ENCODE data around the gene MINPP1. TPM values are rescaled to one million over a fixed set of nuclear protein-coding genes. Genes with fewer than 3 reads are reported as not detected.

MINPP1 gene
- total RNA-seq, 1 experiment from 2014 or later, result 13.5 TPM

- Histone ChIP-seq H3K4me1 (ENCODE audit: insufficient read depth, low read length, poor library complexity, severe bottlenecking) (no peaks in the 10 kb centered on the region), H3K36me3 (ENCODE audit: insufficient read depth, low read length, poor library complexity, severe bottlenecking) (no peaks in the 10 kb centered on the region), H3K9me3 (ENCODE audit: low read depth, low read length, poor library complexity, severe bottlenecking) (no peaks in the 10 kb centered on the region), H3K27me3 (replicated peaks; ENCODE audit: insufficient read depth, low read depth, low read length, poor library complexity) (no peaks in the 10 kb centered on the region), H3K27ac (ENCODE audit: low read depth, low read length, poor library complexity, severe bottlenecking) (no peak overlapping the region), H3K4me3 (ENCODE audit: low read depth, low read length, poor library complexity, severe bottlenecking) (no peak overlapping the region)
- no peak for TF ChIP-seq EZH2 (IDR thresholded peaks at IDR 0.05; ENCODE audit: borderline replicate concordance, low read depth, low read length, poor library complexity, severe bottlenecking)
- TF ChIP-seq, protein P1, sequence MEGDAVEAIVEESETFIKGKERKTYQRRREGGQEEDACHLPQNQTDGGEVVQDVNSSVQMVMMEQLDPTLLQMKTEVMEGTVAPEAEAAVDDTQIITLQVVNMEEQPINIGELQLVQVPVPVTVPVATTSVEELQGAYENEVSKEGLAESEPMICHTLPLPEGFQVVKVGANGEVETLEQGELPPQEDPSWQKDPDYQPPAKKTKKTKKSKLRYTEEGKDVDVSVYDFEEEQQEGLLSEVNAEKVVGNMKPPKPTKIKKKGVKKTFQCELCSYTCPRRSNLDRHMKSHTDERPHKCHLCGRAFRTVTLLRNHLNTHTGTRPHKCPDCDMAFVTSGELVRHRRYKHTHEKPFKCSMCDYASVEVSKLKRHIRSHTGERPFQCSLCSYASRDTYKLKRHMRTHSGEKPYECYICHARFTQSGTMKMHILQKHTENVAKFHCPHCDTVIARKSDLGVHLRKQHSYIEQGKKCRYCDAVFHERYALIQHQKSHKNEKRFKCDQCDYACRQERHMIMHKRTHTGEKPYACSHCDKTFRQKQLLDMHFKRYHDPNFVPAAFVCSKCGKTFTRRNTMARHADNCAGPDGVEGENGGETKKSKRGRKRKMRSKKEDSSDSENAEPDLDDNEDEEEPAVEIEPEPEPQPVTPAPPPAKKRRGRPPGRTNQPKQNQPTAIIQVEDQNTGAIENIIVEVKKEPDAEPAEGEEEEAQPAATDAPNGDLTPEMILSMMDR (conservative IDR thresholded peaks at IDR 0.05; ENCODE audit: low read depth, low read length), result no peak
- intact Hi-C loops (cut with micrococcal nuclease; ENCODE audit: unreplicated experiment), result no loop called here
- DNase-seq (ENCODE audit: low spot score), result no peak
- BruUV-seq (replicated peaks), result no TSS peak
- POLR2A ChIA-PET (ENCODE audit: low non-redundant PET), result no interaction called here
- CTCF ChIA-PET, result interaction anchor here (0.6 kb wide), 1 partner anchor 90 kb away, joined by 5 read pairs; no protein-coding TSS in a partner anchor
Observed at GRCh38 chr10:87578842-87579401, 74.2 kb downstream of the MINPP1 start.

DNA sequence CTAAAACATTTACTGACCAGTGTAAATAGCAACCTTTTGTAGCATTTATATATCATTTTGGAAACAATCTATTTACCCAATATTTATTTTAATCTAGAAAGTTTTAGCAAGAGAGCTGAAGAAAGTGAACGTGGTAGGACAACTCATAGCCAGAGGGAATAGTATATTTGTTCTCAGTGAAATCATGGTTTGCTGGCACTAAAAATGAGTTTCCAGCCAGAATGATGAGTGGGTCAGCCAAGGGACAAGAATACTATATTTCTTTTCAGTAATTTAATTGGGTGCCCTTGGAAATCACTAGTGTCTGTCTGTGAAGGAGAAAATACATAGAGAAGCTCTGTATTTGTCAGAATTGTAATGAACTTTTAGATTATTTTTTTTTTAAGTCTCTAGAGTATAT is 74.9 kb downstream of the MINPP1 start:
- POLR2A ChIA-PET (ENCODE audit: low non-redundant PET), result no interaction called here
- no peak overlapping the region for H3K4me3 ChIP-seq (ENCODE audit: low read depth, low read length, poor library complexity, severe bottlenecking)
- DNase-seq (ENCODE audit: low spot score), result no peak

GRCh38 chr10:87580016-87580415 is 75.3 kb downstream of the MINPP1 start:
- no peak overlapping the region for H3K27ac ChIP-seq (ENCODE audit: low read depth, low read length, poor library complexity, severe bottlenecking)
- no TSS peak for BruUV-seq (replicated peaks)
- H3K36me3 ChIP-seq (ENCODE audit: insufficient read depth, low read length, poor library complexity, severe bottlenecking), result no peaks in the 10 kb centered on the region
- intact Hi-C loops (cut with micrococcal nuclease; ENCODE audit: unreplicated experiment), result no loop called here
- POLR2A ChIA-PET (ENCODE audit: low non-redundant PET), result no interaction called here
- no peak for DNase-seq (ENCODE audit: low spot score)
- no peaks in the 10 kb centered on the region for H3K27me3 ChIP-seq (replicated peaks; ENCODE audit: insufficient read depth, low read depth, low read length, poor library complexity)
- H3K4me1 ChIP-seq (ENCODE audit: insufficient read depth, low read length, poor library complexity, severe bottlenecking), result no peaks in the 10 kb centered on the region
- no peak overlapping the region for H3K4me3 ChIP-seq (ENCODE audit: low read depth, low read length, poor library complexity, severe bottlenecking)
- no peaks in the 10 kb centered on the region for H3K9me3 ChIP-seq (ENCODE audit: low read depth, low read length, poor library complexity, severe bottlenecking)
- CTCF ChIA-PET, result no interaction called here
- no peak for TF ChIP-seq EZH2 (IDR thresholded peaks at IDR 0.05; ENCODE audit: borderline replicate concordance, low read depth, low read length, poor library complexity, severe bottlenecking)
- TF ChIP-seq, protein P1 (conservative IDR thresholded peaks at IDR 0.05; ENCODE audit: low read depth, low read length), result no peak

More for the DNA sequence above, 74.9 kb downstream of the MINPP1 start:
- TF ChIP-seq, protein P1 (conservative IDR thresholded peaks at IDR 0.05; ENCODE audit: low read depth, low read length), result no peak
- TF ChIP-seq EZH2 (IDR thresholded peaks at IDR 0.05; ENCODE audit: borderline replicate concordance, low read depth, low read length, poor library complexity, severe bottlenecking), result no peak
- intact Hi-C loops (cut with micrococcal nuclease; ENCODE audit: unreplicated experiment), result no loop called here
- Histone ChIP-seq H3K9me3 (ENCODE audit: low read depth, low read length, poor library complexity, severe bottlenecking) (no peaks in the 10 kb centered on the region), H3K27me3 (replicated peaks; ENCODE audit: insufficient read depth, low read depth, low read length, poor library complexity) (no peaks in the 10 kb centered on the region), H3K4me1 (ENCODE audit: insufficient read depth, low read length, poor library complexity, severe bottlenecking) (no peaks in the 10 kb centered on the region), H3K36me3 (ENCODE audit: insufficient read depth, low read length, poor library complexity, severe bottlenecking) (no peaks in the 10 kb centered on the region), H3K27ac (ENCODE audit: low read depth, low read length, poor library complexity, severe bottlenecking) (no peak overlapping the region)
- no TSS peak for BruUV-seq (replicated peaks)
- CTCF ChIA-PET, result interaction anchor here (0.6 kb wide), 1 partner anchor 89 kb away, joined by 5 read pairs; no protein-coding TSS in a partner anchor
